ENCODE results near the gene KDM7A. TPM values are rescaled to one million over a fixed set of nuclear protein-coding genes. Genes with fewer than 3 reads are reported as not detected.
A peak's percentile ranks its signal among the peaks of the same experiment; 100 is the strongest.

The KDM7A gene
- total RNA-seq, 1 experiment from 2014 or later: 12.2 TPM

DNA sequence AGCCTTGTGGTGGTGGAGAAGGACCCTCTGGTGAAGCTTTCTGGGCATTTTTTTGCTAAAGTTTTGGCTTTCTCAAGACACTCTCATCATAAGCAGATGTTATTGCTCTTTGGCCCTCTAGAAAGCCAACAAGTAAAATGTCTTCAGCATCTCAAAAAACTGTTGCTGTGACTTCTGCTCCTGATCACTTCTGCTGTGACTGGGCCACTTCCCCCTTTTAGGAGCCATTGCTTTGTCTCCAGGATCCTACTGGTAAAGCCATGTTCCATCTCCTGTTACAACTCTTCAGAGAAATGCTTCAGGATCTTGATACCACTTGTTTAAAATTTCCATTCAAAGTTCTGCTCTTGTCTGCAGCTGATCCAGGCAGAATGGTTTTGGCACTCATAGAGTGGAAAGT is 125.0 kb downstream of the KDM7A start (continued):
- no peak for TF ChIP-seq KAT7 (CRISPR knock-in tag; IDR thresholded peaks at IDR 0.05; ENCODE audit: borderline replicate concordance)
- TF ChIP-seq, protein P1, sequence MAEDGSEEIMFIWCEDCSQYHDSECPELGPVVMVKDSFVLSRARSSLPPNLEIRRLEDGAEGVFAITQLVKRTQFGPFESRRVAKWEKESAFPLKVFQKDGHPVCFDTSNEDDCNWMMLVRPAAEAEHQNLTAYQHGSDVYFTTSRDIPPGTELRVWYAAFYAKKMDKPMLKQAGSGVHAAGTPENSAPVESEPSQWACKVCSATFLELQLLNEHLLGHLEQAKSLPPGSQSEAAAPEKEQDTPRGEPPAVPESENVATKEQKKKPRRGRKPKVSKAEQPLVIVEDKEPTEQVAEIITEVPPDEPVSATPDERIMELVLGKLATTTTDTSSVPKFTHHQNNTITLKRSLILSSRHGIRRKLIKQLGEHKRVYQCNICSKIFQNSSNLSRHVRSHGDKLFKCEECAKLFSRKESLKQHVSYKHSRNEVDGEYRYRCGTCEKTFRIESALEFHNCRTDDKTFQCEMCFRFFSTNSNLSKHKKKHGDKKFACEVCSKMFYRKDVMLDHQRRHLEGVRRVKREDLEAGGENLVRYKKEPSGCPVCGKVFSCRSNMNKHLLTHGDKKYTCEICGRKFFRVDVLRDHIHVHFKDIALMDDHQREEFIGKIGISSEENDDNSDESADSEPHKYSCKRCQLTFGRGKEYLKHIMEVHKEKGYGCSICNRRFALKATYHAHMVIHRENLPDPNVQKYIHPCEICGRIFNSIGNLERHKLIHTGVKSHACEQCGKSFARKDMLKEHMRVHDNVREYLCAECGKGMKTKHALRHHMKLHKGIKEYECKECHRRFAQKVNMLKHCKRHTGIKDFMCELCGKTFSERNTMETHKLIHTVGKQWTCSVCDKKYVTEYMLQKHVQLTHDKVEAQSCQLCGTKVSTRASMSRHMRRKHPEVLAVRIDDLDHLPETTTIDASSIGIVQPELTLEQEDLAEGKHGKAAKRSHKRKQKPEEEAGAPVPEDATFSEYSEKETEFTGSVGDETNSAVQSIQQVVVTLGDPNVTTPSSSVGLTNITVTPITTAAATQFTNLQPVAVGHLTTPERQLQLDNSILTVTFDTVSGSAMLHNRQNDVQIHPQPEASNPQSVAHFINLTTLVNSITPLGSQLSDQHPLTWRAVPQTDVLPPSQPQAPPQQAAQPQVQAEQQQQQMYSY (CRISPR knock-in tag; IDR thresholded peaks at IDR 0.05): no peak
- TF ChIP-seq, protein P2, sequence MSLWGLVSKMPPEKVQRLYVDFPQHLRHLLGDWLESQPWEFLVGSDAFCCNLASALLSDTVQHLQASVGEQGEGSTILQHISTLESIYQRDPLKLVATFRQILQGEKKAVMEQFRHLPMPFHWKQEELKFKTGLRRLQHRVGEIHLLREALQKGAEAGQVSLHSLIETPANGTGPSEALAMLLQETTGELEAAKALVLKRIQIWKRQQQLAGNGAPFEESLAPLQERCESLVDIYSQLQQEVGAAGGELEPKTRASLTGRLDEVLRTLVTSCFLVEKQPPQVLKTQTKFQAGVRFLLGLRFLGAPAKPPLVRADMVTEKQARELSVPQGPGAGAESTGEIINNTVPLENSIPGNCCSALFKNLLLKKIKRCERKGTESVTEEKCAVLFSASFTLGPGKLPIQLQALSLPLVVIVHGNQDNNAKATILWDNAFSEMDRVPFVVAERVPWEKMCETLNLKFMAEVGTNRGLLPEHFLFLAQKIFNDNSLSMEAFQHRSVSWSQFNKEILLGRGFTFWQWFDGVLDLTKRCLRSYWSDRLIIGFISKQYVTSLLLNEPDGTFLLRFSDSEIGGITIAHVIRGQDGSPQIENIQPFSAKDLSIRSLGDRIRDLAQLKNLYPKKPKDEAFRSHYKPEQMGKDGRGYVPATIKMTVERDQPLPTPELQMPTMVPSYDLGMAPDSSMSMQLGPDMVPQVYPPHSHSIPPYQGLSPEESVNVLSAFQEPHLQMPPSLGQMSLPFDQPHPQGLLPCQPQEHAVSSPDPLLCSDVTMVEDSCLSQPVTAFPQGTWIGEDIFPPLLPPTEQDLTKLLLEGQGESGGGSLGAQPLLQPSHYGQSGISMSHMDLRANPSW (CRISPR knock-in tag; conservative IDR thresholded peaks at IDR 0.05; ENCODE audit: low read depth): no peak
- no peak for TF ChIP-seq ELF4 (CRISPR knock-in tag; IDR thresholded peaks at IDR 0.05; ENCODE audit: low read depth)

DNA sequence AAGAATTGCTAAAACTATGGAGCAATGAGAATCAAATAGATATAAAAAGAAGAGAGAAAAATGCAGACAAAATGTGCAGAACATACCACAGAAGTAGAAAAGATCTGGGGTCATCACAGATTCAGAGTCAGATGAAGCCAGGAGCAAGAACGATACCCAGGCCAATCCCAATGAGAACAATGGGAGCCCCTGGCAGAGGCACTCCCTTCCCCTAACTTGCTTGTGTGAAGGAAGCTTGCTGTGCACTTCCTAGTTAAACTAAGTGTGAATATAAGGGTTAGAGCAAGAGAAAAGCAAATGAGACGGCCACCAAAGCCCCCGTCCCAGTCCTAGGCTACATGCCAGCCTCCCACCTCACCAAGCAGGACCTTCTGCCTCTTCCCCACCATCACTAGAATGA is 126.7 kb downstream of the KDM7A start:
- POLR2A ChIA-PET: no interaction called here
- no peak overlapping the region for H3K4me3 Mint-ChIP-seq
- no peaks in the 10 kb centered on the region for H3K36me3 Mint-ChIP-seq
- no peak for DNase-seq (ENCODE audit: low spot score)
- H3K4me1 Mint-ChIP-seq: no peaks in the 10 kb centered on the region
- no peaks in the 10 kb centered on the region for H3K27me3 Mint-ChIP-seq (ENCODE audit: low read depth)
- ATAC-seq: no peak
- H3K27ac Mint-ChIP-seq: no peak overlapping the region
- CTCF ChIA-PET: no interaction called here
- no peaks in the 10 kb centered on the region for H3K9me3 Mint-ChIP-seq
- TF ChIP-seq OVOL2 (CRISPR knock-in tag; IDR thresholded peaks at IDR 0.05; ENCODE audit: borderline replicate concordance) (no peak), IRF2 (CRISPR knock-in tag; IDR thresholded peaks at IDR 0.05; ENCODE audit: borderline replicate concordance, low read depth) (no peak), KAT7 (CRISPR knock-in tag; IDR thresholded peaks at IDR 0.05; ENCODE audit: borderline replicate concordance) (no peak), NR3C1 (CRISPR knock-in tag; conservative IDR thresholded peaks at IDR 0.05; ENCODE audit: low read depth) (no peak)

DNA sequence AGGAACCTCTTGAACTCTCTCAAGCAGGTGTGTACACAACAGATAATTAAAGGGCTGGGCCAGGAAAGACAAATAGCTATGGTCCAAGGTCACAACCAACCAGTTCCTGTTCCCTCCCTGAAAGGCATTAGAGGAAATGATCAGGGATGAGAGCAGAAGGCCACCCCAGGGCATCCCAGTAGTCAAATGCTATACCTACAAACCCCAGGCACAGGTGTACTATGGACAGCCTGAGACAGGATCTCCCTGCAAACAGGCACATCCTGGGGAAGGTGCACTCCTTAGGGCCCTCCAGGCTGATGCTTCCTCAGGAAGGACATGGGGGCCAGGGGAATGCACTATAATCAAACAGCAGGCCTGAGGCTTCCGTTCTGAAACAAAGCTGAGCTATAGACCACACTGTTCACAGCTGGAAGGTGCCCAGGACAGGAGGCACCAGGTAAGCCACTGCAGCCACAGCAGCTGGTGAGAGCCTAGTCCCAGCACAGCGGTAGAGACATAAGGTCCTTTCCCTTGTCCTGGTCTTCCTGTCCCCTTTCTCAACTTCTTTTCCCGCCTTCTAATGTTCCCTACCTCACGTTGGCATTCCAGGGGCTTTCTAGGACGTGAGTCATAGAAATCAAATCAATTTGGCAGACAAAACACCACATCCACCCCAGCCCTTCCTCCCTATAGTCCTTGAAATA is 127.3 kb downstream of the KDM7A start:
- DNase-seq (ENCODE audit: low spot score) (no peak), ATAC-seq (no peak)
- H3K27ac Mint-ChIP-seq: no peak overlapping the region
- no peaks in the 10 kb centered on the region for H3K27me3 Mint-ChIP-seq (ENCODE audit: low read depth)
- TF ChIP-seq GABPB1 (CRISPR knock-in tag; IDR thresholded peaks at IDR 0.05) (peak; percentile 59), NR3C1 (CRISPR knock-in tag; conservative IDR thresholded peaks at IDR 0.05; ENCODE audit: low read depth) (no peak)
- CTCF ChIA-PET: no interaction called here
- POLR2A ChIA-PET: no interaction called here
- no peak overlapping the region for H3K4me3 Mint-ChIP-seq
- H3K4me1 Mint-ChIP-seq: no peaks in the 10 kb centered on the region
- H3K36me3 Mint-ChIP-seq: no peaks in the 10 kb centered on the region
- no peaks in the 10 kb centered on the region for H3K9me3 Mint-ChIP-seq

DNA sequence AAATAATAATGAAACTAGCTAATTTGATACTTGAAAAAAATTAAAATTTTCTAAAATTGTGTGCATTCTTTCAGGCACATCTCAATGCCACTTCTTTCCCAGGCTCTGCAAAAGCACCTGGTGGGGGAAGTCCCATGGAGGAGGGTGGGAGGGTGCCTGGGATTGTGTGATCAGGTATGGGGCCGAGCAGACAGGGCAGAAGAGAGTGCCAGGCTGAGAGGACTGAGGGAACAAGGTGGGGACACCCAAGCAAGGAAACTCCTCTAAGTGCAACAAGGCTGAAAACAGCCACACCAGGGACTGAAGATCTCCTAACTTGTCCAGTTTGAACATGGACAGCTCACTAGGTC is 127.8 kb downstream of the KDM7A start:
- Mint-ChIP-seq H3K4me1 (no peaks in the 10 kb centered on the region), H3K4me3 (no peak overlapping the region), H3K9me3 (no peaks in the 10 kb centered on the region), H3K27me3 (ENCODE audit: low read depth) (no peaks in the 10 kb centered on the region), H3K36me3 (no peaks in the 10 kb centered on the region), H3K27ac (no peak overlapping the region)
- ChIA-PET CTCF (no interaction called here), POLR2A (no interaction called here)
- no peak for DNase-seq (ENCODE audit: low spot score)
- no peak for ATAC-seq
- TF ChIP-seq, protein P3, sequence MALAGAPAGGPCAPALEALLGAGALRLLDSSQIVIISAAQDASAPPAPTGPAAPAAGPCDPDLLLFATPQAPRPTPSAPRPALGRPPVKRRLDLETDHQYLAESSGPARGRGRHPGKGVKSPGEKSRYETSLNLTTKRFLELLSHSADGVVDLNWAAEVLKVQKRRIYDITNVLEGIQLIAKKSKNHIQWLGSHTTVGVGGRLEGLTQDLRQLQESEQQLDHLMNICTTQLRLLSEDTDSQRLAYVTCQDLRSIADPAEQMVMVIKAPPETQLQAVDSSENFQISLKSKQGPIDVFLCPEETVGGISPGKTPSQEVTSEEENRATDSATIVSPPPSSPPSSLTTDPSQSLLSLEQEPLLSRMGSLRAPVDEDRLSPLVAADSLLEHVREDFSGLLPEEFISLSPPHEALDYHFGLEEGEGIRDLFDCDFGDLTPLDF (CRISPR knock-in tag; IDR thresholded peaks at IDR 0.05): no peak
- no peak for TF ChIP-seq ZBTB21 (CRISPR knock-in tag; IDR thresholded peaks at IDR 0.05; ENCODE audit: borderline replicate concordance)
